ENCODE measurements around the gene BAIAP2. TPM values are rescaled to one million over a fixed set of nuclear protein-coding genes. Genes with fewer than 3 reads are reported as not detected.

BAIAP2 gene
- total RNA-seq, 1 donor from 2014 or later, result 37.6 TPM

- Mint-ChIP-seq H3K4me1 (ENCODE audit: low read depth) (peaks cover 2% of the 10 kb centered on the region), H3K27ac (no peak overlapping the region), H3K27me3 (peaks cover 28% of the 10 kb centered on the region), H3K4me3 (ENCODE audit: low read depth) (no peak overlapping the region), H3K9me3 (ENCODE audit: low read depth) (no peaks in the 10 kb centered on the region), H3K36me3 (ENCODE audit: insufficient read depth) (peaks cover 7% of the 10 kb centered on the region)
- TF ChIP-seq CTCF (IDR thresholded peaks at IDR 0.05; ENCODE audit: unreplicated experiment), result no peak
- no peak for DNase-seq (ENCODE audit: low spot score, unreplicated experiment)
Observed at GRCh38 chr17:80999536-81000333, 35.2 kb upstream of the BAIAP2 start.

GRCh38 chr17:81000334-81000630, 34.7 kb upstream of the BAIAP2 start:
- Mint-ChIP-seq H3K4me1 (ENCODE audit: low read depth) (peaks cover 3% of the 10 kb centered on the region), H3K27me3 (peaks cover 31% of the 10 kb centered on the region), H3K27ac (no peak overlapping the region), H3K9me3 (ENCODE audit: low read depth) (no peaks in the 10 kb centered on the region), H3K4me3 (ENCODE audit: low read depth) (no peak overlapping the region), H3K36me3 (ENCODE audit: insufficient read depth) (peaks cover 7% of the 10 kb centered on the region)
- no peak for DNase-seq (ENCODE audit: low spot score, unreplicated experiment)
- TF ChIP-seq CTCF (IDR thresholded peaks at IDR 0.05; ENCODE audit: unreplicated experiment), result no peak

- Mint-ChIP-seq H3K9me3 (ENCODE audit: low read depth) (no peaks in the 10 kb centered on the region), H3K27ac (no peak overlapping the region), H3K36me3 (ENCODE audit: insufficient read depth) (peaks cover 3% of the 10 kb centered on the region), H3K4me3 (ENCODE audit: low read depth) (no peak overlapping the region), H3K27me3 (peaks cover 31% of the 10 kb centered on the region), H3K4me1 (ENCODE audit: low read depth) (peaks cover 3% of the 10 kb centered on the region)
- no peak for DNase-seq (ENCODE audit: low spot score, unreplicated experiment)
- TF ChIP-seq CTCF (IDR thresholded peaks at IDR 0.05; ENCODE audit: unreplicated experiment), result no peak
Observed at GRCh38 chr17:81000631-81001357, 34.2 kb upstream of the BAIAP2 start.

- Mint-ChIP-seq H3K4me3 (ENCODE audit: low read depth) (no peak overlapping the region), H3K36me3 (ENCODE audit: insufficient read depth) (peaks cover 2% of the 10 kb centered on the region), H3K4me1 (ENCODE audit: low read depth) (peaks cover 3% of the 10 kb centered on the region), H3K27me3 (peaks cover 41% of the 10 kb centered on the region), H3K9me3 (ENCODE audit: low read depth) (no peaks in the 10 kb centered on the region), H3K27ac (no peak overlapping the region)
- DNase-seq (ENCODE audit: low spot score, unreplicated experiment), result no peak
- no peak for TF ChIP-seq CTCF (IDR thresholded peaks at IDR 0.05; ENCODE audit: unreplicated experiment)
Observed at GRCh38 chr17:81002013-81002384, 33.0 kb upstream of the BAIAP2 start.

GRCh38 chr17:81002409-81003361, 32.3 kb upstream of the BAIAP2 start:
- H3K36me3 Mint-ChIP-seq (ENCODE audit: insufficient read depth), result peaks cover 2% of the 10 kb centered on the region
- H3K4me3 Mint-ChIP-seq (ENCODE audit: low read depth), result no peak overlapping the region
- no peaks in the 10 kb centered on the region for H3K9me3 Mint-ChIP-seq (ENCODE audit: low read depth)
- no peak for DNase-seq (ENCODE audit: low spot score, unreplicated experiment)
- H3K4me1 Mint-ChIP-seq (ENCODE audit: low read depth), result peaks cover 3% of the 10 kb centered on the region
- no peak overlapping the region for H3K27ac Mint-ChIP-seq
- H3K27me3 Mint-ChIP-seq, result peaks cover 48% of the 10 kb centered on the region
- TF ChIP-seq CTCF (IDR thresholded peaks at IDR 0.05; ENCODE audit: unreplicated experiment), result no peak

All from progenitor cell of endocrine pancreas (in vitro differentiated cells).